ENCODE results near the gene CD28.
"Not testable (repeated sequence)": the region's sequence is repeated elsewhere in the genome, so short reads cannot be mapped to it uniquely, and the experiment has no call there.

The CD28 gene

DNA sequence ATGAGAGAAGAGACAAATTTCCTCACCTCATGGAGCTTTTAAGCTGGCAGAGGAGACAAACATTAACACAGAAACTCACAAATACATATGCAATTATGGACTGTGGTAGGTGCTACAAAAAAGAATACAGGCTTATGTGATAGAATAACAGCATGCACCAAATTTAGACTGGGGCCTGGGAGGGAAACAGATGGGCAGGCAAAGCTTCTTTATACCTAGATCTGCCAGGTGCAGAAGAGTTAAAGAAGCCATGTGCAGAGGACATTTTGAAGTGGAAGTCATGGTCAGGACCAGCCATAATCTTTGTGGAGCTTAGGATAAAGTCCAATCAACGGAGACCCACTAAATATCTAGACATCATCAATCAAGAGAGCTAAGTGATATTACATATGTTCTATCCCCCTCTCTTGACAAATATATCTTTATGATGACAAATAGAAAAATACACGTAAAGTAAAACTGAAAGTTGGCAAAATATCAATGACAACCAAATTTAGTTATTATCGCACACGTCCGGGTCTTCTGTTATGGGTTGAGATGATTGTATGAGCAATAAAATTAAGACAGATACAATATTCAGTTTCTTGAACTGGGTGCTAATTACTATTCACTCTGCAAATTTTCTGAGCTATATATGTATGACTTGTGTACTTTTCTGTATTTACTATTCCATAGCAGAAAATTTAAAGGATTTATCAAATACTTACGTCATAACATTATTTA is 44.1 kb downstream of the CD28 start:
- no peak for DNase-seq

DNA sequence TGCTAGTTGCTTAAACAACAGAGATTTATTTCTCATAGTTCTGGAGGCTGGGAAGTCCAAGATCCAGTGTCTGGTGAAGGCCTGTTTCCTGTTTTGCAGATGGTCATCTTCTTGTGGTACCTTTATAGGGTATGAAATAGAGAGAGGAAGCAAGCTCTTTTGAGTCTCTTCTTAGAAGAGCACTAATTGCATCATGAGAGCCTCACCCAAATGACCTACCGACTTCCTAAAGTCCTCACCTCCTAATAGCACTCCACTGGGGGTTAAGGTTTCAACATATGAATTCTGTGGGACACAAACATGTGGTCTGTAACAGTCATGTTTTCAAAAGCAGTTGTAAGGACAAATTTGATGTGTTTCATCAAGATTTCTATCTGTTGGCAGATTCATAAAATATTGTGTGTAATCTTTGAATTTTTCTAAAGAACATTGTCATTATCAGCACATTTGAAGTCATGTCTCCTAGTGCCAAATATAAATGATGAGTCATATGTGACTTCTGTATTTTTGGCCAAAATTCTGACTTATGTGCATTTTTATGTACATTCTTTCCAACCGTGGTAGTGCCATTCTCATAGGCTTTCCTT is 45.3 kb downstream of the CD28 start:
- DNase-seq = peak; percentile 46

DNA sequence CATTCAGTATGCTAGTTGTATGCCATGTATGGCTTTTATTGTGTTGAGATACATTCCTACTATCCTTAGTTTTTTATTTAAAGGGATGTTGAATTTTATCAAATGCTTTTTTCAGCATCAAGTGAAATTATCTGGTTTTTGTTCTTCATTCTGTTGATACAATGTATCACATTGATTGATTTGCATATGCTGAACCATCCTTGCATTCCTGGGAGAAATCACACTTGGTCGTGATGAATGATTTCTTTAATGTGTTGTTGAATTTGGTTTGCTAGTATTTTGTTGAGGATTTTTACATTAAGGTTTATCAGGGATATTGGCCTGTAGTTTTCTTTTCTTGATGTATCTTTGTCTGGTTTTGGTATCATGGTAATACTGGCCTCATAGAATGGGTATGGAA is 49.7 kb downstream of the CD28 start:
- DNase-seq = no peak

DNA sequence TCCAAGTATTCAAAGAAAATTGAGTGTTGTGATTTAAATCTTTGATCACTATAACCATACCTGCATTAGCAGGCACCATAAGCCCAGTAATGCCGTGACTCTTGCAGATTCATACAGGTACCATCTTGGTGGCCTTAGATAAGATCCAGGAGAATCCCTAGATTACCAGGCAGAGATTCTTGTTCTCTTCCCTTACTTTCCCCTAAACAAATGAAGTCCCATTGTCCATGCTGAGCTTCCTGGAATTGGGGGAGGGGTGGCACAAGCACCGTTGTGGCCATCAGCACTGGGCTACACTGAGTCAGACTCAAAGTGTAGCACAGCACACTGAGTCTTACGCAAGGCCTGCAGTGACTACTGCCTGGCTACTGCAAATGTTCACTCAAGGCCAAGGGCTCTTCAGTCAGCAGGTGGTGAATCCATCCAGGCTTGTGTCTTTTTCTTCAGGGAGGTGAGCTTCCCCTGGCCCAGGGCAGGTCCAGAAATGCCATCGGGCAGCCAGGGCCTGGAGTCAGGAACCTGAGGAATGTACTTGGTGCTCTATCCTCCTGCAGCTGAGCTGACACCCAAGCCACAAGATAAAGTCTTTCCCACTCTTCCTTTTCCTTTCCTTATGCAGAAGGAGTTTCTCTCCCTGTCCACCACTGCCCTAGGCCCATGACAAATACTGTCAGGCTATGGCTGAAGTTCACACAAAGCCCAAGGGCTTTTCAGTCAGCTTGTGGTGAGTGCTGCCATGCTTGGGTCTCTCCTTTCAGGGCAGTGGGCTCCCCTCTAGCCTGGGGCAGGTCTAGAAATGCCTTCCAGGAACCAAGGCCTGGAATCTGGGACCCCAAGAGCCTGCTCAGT is 52.6 kb downstream of the CD28 start:
- peak; percentile 91 for DNase-seq

DNA sequence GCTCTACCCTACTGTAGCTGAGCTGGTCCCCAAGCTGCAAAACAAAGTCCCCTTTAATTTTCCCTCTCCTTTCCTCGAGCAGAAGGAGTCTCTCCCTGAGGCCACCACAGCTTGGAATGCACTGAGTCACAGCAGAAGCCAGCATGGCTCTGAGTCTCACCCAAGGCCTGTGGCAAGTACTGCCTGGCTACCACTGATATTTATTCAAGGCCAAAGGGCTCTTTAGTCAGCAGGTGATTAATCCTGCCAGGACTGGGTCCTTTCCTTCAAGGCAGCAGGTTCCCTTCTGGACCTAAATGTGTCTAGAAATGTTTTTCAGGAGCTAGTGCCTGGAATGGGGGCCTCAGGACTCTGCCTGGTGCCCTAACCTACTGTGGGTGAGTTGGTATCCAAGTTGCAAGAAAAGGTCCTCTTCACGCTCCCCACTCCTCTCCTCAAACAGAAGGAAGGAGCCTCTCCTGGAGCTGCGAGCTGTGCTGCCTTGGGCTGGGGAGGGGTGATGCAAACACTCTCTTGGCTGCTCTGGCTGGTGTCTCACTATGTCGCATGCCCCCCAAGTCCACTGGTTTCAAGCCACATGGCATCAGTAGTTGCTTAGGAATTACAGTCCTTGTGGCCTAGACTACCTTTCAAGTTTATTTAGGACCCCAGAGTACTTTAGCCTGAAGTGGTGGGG is 53.4 kb downstream of the CD28 start:
- DNase-seq = peak; percentile 88

DNA sequence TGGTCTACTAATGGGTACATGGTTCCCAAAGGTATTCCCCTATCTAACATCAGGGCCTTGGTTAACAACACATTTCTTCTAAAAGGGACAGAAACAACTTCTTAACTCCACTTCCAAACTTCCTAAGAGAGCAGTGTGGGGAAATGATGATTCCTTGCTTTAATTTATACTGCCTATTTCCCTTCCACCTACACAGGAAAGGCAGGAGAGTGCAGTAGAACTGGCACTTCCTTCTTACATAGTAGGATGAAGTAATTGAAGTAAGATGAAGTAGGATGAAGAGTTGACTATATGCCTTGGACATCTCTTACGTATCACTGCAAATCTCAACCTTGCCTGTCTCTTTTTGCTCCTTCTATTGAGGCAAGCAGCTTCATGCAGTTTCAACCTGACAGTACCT is 54.7 kb downstream of the CD28 start:
- DNase-seq = no peak

DNA sequence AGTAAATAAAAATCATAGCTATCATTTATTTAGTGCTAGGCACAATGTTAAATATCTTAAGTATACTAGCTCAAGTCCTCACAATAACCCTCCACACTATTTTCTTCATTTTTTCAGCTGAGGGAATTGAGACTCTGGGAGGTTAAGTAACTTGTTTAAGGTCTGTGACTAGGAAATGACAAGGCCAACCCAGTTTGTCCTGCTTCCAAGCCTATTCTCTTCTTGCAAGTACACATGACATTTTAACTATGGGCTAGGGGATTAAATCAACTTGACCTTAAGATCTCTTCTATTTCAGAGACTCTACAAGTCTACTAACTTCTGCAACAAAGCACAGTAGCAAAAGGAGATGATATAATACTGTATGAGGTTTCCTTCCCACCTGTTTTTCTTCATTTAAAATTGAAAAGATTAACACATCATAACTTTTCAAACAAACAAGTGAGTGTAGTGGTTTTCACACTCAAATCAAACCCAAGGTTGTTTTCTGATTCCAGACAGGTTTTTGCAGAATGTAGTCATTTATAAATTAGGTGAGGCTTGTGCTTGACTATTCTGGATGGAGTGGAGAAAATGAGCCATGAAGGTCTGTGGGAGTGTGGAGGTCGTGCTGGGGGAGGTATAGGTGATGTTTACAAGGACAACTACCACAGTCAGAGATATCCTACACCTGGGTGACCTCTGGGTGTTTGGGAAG is 57.0 kb downstream of the CD28 start:
- no peak for DNase-seq

DNA sequence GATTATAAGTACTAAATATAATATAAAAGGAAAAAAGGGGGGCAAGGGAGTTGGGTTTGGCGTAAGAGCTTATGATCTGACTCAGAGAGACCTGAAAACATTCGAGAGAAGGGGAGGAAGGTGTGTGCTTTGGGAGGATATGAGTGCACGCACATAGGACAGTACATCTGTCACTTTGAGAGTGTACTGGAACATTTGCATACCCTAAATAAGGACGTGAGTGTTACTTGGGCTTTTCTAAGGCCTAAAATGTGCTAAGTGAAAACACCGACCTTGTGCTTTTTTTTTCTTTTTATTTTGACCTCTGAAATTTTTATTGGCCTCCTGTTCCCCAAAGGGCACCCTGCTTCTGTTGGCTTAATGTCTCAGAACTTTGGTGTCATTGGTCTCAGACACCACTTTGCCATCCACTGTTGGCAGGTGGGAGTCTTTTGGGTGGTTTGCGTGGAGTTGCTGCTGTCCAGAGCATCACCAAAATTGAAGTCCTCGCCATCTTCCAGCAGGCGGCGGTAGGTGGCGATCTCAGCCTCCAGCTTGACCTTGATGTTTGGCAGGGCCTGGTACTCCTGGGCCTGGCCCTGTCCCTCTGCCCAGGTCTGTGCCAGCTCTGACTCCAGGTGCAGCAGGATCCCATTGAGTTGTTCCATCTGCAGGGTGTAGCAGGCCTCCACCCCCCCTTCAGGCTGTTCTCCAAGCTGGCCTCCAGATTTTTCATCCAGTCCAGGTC is 57.7 kb downstream of the CD28 start:
- no peak for DNase-seq

DNA sequence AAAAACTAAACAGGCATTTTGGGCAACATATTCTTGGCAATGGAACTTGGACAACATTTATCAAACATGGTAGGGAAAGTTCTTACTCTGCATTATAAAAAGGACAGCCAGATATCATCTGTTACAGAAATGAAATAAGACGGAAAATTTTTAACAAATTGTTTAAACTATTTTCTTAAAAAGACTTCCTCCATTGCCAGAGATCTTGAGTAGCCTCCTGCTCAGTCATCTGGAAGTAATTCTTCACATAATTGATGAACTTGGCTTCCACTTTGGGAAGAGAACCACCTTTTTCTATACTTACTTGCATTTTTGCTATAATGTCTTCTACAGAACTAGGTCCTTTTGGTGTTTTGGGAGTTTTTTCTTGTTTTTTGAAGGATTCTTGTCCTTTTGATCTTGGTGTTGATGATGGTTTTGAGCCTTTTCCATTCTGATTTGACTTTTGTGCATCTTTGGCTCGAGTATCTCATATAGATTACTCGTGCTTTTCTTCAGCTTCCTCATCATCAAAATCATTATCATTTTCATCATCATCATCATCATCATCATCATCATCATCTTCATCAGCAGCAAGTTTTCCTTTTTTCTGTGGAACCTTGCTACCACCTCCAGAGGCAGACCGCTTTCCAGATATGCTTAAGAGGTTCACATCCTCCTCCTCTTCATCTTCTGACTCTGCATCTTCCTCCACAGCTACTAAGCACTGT is 66.2 kb downstream of the CD28 start:
- DNase-seq = no peak

DNA sequence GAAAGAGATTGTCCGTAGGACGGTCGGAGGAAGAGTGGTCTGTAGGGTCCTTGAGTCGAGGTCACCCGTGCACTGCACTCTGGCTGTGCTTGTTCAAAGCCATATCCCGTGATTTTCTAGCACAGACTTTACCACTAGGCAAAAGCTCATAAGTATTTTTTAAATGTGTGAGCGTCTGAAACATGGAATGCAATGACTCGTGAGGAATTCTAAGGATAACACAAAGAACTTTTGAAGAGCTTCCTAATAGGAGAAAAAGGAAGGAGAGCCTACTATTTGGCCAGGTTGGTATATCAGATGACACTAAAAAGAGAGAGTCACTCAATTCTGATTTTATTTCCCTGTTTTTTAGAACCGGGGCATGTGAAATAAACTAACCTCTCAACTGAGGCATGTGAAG is 68.3 kb downstream of the CD28 start:
- peak; percentile 18 for DNase-seq

DNA sequence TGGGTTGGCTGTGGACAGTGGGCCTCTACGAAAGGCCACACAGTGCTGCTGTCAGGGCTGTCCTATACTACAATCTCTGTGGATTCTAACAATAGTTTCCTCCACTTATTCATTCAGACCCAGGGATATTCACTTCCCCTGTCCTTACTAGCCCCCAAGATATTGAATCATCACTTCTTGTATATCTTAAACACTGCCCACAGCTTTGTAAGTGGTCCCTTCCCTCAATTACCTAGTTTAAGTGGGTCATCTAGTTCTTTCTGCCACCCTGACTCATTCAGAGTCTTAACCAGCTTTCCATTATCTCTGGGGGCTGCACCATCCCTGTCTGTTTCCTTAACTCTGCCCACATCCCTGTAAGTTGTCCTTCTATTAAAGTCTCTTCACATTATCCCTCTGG is 69.2 kb downstream of the CD28 start:
- DNase-seq = no peak

DNA sequence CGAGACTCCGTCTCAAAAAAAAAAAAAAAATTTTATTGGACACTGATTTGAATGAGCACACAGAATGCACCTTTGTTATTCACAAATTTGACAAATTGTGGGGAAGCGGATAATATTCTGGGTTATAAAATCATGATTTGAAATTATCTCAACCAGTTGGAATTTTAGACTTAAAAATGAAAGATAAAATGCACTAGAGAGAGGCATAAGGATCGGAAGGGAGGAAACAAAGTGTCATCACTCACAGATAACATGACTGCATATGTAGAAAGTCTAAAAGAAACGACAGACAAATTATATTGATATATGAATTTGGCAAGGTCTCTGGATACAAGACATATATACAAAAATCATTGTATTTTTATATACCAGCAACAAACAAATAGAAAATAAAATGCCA is 70.6 kb downstream of the CD28 start:
- no peak for DNase-seq

DNA sequence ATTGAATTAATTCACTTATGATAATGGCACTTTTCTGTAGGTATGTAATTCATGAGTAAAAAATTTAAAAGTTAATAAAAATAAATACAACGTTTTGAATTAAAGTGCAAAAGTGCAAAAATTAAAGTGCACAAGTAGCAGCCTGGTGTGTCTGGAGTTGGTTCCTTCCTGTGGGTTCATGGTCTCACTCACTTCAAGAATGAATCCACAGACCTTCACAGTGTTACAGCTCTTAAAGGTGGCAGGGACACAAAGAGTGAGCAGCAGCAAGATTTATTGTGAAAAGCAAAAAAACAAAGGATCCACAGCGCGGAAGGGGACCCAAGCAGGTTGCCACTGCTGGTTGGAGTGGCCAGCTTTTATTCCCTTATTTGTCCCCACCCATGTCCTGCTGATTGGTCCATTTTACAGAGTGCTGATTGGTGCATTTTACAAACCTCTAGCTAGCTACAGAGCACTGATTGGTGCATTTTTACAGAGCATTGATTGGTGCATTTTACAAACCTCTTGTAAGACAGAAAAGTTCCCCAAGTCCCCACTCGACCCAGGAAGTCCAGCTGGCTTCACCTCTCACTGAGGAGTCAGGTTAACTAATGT is 73.1 kb downstream of the CD28 start:
- DNase-seq = not testable (repeated sequence)

DNA sequence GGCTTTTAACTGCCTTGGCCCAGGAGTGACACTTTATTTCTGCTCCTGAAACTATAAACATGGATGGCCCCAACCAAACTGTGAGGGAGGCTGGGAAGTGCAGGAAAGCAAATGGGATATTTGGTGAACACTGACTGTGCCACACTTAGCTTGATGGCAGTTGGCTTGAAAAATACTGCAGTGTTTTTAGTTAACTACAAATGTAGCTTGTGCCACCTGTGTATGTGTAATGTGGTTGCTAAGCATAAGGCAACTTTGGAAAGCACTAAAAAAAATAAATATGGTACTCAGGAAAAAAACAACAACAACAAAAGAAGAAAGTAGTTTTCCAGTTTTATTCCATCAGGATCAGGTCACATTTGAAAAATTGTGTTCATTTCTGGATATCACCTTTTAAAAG is 73.8 kb downstream of the CD28 start:
- no peak for DNase-seq

DNA sequence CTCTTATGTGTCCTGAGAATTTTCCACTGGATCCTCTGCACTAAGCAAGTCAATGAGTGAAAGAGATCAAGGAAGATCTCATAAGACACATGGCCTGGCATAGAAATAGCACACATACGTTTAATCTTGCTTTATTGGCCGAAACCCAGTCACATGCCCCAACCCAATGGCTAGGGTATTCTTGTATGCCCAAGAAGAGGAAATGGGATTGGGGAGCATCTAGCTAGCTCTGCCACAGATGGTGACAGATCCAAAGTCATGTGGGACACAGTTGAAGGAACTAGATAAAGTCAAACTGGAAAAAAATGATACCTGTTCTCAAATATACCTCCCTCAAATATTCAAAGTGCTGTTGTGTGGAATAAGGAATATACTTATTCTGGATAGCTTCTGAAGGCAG is 74.7 kb downstream of the CD28 start:
- no peak for DNase-seq

DNA sequence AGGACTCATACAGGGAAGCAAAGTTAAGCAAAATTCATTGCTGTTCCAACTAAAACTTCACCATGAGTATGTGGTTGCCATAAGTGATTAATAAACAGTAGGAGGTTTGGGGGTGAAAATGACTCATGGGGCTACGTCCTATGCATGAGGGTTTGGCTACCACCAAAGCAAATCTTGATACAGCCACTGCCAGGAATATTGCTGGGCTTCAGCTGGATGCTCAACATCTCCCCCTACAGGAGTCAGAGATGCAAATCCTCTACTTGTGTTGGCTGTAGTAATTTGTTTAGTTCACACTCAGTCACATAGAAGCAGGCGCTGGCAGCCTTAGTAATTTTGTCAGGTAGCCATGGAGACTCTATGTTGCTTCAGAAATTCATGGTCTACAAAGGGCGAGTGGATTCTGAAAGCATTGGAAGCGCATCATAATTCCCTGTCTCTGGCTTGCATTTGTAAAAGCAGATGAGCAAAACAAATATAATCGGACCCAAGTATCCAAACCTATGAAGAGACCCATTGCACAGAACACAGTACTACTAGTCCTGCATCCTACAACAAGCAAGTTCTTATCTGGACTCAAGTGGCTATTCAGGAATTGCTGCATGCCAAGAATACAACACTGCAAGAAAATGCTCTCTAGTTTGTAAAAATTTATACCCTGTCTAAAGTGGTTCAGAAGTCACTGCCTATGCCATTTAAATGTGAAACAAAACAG is 76.0 kb downstream of the CD28 start:
- peak; percentile 99 for DNase-seq

DNA sequence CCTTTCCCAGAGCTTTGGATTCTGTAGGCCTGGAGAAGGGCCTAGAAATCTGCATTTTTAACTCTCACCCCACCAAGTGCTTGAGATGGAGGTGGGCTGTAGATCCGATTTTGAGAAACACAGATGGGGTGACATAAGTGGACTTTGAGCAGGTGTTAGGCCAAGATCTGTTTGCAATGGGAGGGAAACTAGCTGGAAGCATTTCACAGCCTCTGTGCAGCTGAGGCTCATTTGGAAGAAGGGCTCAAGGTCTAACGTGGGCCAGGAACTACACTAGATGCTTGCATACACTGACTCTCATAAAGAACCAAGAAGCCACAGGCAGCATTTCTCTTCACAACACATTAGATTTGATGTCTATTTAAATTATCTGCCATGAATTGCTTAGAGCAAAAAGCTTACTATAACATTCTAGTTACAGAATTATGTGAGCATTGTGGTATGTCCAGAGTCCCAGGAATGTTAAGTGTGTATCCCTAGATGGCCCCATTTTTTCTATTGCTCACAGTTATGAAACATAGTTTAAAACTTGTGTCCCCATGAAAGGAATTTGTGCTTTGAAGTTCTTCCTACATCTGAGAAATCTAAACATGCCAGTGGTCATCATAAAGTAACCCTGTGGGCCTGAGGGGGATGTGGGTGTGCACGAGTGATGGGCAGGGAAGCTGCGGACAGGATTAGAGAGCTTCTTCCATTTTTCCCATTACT is 77.2 kb downstream of the CD28 start:
- DNase-seq = peak; percentile 85

DNA sequence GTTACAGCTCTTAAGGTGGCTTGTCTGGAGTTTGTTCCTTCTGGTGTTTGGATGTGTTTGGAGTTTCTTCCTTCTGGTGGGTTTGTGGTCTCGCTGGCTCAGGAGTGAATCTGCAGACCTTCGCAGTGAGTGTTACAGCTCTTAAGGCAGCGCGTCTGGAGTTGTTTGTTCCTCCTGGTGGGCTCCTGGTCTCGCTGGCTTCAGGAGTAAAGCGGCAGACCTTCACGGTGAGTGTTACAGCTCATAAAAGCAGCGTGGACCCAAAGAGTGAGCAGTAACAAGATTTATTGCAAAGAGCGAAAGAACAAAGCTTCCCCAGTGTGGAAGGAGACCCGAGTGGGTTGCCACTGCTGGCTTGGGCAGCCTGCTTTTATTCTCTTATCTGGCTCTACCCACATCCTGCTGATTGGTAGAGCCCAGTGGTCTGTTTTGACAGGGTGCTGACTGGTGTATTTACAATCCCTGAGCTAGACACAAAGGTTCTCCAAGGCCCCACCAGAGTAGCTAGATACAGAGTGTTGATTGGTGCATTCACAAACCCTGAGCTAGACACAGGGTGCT is 78.4 kb downstream of the CD28 start:
- DNase-seq = not testable (repeated sequence)

DNA sequence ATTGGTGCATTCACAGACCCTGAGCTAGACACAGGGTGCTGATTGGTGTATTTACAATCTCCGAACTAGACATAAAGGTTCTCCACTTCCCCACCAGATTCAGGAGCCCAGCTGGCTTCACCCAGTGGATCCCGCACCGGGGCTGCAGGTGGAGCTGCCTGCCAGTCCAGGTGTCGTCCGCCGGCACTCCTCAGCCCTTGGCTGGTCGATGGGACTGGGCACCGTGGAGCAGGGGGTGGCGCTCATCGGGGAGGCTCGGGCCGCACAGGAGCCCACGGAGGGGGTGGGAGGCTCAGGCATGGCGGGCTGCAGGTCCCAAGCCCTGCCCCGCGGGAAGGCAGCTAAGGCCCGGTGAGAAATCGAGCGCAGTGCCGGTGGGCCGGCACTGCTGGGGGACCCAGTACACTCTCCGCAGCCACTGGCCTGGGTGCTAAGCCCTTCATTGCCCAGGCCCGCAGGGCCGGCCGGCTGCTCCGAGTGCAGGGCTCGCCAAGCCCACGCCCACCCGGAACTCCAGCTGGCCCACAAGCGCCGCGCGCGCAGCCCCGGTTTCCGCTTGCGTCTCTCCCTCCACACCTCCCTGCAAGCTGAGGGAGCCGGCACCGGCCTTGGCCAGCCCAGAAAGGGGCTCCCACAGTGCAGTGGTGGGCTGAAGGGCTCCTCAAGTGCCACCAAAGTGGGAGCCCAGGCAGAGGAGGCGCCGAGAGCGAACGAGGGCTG is 79.1 kb downstream of the CD28 start:
- DNase-seq = not testable (repeated sequence)
